T-helper 22 cell (primary cell): Measurements from ENCODE around the gene CARNS1.

Source experiments
- DNase-seq: peaks from one replicate; pipeline ENCODE4 v3.0.0-alpha.2; 2020; ENCODE audit warnings: low read depth

CARNS1 gene

DNA sequence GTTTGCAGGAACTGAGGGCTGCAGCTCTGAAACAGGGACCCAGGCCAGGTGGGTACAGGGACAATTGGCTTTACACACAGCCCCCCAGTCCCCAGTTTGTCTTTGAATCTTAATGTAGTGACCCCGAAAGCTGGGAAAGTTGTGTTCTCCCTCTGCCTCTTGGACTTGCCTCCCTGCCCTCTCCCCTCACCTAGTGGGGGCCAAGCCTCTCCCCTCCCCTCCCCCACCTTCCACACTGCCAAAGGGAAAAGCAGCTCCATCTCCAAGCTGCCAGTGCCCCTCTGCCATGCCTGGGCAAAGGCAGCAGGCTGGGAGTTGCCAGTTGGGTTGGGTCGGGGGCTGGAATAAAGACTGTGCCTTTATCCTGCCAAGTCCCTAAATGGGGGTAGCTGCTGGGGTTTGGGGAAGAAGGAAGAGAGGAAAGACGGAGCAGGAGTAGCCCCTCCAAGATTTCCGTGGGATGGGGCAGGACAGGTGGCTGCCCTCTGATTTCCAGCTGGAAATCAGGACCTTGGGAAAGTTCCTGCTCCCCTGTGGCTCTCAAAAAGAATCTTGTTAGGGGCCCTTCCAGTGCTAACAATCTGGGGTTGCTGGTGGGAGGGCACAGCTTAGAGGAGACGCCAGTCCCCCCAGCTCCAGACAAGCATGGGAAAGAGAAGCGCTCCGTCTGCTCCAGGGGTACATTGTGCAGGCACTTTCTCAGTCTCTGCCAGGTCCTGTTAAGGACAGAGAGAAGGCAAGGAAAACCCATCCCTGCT lies 39.2 kb upstream of the CARNS1 start:
- no peak for DNase-seq

DNA sequence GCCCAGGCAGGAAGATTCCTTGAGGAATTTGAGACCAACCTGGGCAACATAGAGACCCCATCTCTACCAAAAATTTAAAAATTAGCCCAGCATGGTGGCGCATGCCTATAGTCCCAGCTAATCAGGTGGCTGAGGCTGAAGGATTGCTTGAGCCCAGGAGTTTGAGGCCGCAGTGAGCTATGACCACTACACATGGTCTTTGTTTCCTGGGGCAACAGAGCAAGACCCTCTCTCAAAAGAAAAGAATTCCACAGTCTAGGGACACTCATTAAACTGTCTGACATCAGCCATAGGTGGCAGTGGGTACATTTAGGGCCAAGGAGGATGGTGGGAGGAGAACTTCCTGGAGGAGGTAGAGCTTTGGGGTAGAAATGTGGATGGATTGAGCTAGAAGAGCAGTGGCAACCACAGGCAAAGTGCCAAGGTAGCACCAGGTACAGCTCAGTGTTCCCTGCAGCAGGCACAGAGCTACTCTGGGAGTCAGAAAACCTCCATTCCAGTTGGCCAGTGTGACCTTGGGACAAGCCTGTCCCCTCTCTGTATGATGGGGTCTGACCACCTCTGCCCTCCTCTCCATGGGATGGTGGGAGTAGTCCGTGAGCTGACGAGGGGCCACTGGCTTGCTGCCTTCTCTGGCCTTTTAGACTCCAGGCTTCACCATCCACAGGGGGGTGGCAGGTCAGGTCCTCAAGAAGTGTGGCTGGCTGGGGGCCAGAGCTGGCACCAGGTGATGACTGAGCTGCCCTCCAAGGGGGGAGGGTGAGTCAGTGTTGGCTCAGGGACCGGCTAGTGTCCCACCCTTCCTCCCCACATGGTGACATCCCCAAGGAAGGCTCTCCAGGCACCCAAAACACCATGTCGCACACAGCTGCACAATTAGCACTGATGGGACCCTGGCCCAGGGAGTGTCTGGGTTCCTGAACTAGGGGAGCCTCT lies 38.3 kb upstream of the CARNS1 start:
- no peak for DNase-seq

DNA sequence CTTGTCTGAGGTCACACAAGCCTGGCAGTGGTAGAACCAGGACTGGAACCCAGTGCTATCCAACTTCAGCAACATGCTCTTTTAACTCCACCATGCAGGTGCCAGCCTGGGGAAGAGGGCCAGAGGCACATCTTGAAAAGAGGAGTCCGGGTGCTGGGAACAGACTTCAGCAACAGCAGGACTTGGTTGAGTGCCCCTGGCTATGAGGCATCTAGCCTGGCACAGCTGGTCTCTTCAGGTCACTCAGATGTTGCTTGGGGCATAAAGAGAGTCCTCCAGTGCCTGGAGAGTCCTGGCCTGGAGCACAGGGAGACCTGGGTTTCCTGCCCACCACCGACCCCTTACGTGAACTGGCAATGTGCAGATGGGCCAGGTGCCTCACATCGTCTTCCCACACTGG lies 36.9 kb upstream of the CARNS1 start:
- no peak for DNase-seq

- DNase-seq = no peak
These were observed 36.1 kb upstream of the CARNS1 start for GRCh38 chr11:67379061-67380058.

DNA sequence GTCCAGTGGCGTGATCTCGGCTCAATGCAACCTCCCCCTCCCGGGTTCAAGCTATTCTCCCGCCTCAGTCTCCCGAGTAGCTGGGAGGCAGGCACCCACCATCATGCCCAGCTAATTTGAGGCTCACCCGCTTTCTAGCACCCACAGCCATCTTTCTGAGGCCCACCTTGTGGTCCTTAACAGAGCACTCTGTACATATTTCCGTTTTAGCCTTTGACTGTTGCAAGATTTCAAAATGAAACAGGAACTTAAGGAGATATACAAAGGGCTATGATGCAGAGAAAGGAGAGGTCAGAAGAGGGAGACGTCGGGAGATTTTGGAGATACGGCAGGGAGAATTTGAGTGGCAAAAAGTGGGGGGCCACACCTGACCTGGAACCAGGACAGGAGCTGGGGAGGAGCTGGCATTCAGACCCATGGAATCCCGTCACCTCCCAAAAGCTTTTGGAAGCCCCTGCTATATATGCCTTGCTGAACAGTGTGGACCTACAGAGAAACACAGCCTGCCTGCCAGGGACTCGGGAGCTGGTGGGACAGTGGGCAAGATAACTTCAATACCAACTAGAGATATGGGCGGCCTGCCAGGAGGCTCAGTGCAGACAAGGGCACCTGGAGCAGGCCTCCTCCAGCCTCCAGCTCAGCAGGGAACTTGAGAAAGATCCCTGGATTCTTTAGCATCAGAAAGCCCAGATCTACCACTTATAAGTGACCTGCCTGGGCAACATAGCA lies 34.1 kb upstream of the CARNS1 start:
- no peak for DNase-seq

DNA sequence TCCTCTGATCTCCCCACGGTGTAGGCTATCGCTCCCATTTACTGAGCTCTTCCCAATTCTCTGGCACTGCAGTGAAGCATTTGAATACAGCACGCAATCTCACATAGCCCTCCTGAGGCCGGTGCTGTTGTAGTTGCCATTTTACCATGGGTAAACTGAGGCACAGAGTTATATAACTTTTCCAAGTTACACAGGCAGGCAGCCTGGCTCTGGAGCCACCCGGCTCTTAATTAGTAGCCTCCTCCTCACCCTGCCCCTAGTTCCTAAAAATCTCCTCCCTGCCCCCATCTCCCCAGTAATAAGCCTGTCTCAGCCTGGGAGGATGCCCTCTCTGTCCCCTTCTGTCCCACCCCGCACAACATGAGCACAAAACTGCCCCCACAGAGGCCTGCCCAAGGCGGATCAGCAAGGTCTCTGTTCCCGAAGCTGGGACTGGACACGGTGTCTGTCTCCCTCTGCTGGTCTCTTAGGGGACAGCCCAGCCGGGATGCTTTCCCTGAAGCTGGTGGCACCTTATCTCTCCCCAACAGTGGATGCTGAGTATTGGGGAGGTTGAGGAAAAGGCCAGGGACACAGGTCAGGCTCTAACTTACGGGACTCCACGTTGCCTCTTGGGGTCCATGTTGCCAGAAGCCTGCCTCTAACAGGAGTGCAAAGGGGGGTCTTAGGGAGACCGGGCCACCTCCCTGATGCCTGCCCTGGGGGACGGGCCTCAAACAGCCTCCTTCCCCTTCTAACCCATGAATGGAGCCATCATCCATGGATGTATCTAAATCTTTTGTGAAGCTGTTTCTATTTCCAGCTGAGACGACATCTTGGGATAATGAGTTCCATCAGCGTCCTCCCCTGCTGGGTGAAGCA lies 33.0 kb upstream of the CARNS1 start:
- DNase-seq = peak; percentile 64

- no peak for DNase-seq
These were observed 30.6 kb upstream of the CARNS1 start for GRCh38 chr11:67384851-67385366.

DNA sequence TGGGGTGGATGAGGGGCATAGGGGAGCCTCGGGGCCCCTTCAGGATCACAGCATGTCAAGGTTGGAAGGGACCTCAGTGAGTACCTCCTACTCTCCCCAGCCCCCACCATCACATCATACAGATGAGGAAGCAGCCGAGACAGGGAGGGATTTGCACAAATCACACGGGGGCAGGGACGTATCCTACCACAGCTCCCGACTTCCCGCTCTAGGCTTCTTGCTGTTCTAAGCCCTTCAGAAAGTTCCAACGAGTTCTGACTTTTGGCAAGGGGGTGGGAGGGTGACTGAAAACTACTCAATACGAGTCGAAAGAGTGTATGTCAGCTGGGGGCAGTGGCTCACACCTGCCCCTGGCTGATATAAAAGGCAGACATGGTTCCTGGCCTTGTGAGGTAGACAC lies 28.4 kb upstream of the CARNS1 start:
- DNase-seq = no peak

GRCh38 chr11:67387518-67387917 lies 28.0 kb upstream of the CARNS1 start:
- DNase-seq = no peak

DNA sequence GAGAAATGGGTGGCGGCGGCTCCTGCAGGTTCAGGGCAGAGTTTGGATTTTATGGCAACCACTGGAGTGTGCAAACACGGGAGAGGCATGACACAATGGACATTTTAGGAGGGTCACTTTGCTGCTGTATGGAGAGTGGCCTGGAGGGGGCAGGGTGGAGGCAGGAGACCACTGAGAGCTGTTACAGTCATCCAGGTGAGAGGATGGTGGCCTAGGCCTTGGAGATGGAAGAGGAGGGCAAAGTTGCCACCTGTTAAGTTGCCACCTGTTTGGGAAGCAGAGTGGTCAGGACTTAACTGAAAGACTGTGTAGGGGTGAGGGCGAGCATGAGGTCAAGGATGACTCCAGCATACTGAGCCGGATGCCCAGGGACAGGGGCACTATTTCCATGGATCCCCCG lies 26.0 kb upstream of the CARNS1 start:
- DNase-seq = no peak

GRCh38 chr11:67390947-67391303 lies 24.6 kb upstream of the CARNS1 start:
- DNase-seq = no peak

DNA sequence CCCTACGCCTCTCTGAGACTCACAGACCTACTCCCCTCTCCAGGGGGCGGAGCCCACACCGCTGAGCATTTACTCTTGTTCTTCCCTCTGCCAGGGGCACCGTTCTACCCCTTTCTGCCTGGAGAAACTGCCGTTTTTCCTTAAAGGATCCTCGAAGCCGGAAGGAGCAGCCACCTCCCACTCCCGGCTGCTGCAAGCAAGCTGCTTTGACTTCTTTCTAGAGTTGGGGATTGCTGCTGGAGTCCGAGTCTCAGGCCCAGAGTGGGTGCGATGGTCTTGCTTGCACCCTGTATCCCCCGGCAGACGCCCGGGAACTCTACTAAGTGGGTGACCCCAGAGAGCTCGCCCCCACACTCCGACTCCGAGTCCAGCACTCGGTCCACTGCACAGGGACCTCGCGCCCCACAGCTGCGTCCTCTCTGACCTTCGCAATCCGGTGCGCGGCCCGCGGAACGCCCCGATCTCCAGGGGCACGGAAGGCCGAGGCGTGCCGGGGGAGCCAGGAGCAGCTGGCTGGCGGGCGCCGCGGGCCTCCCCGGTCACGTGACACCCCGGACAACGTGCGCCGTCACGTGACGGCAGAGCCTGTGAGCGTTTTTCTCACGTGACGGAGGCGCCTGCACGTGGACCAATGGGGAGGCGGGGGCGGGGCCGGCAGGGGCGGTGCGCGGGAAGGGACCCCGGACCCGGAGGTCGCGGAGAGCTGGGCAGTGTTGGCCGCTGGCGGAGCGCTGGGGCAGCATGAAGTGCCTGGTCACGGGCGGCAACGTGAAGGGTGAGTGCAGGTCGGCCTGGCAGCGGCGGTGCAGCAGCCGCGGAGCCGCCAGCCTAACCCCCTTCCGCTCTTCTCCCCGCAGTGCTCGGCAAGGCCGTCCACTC lies 23.9 kb upstream of the CARNS1 start, which contains the start of gene RAD9A:
Gene RAD9A, plus strand, starts transcription at position 683 of the 879 bp plus-strand sequence. Its CDS starts 59 bp downstream, at position 742.
- peak; percentile 93 for DNase-seq

DNA sequence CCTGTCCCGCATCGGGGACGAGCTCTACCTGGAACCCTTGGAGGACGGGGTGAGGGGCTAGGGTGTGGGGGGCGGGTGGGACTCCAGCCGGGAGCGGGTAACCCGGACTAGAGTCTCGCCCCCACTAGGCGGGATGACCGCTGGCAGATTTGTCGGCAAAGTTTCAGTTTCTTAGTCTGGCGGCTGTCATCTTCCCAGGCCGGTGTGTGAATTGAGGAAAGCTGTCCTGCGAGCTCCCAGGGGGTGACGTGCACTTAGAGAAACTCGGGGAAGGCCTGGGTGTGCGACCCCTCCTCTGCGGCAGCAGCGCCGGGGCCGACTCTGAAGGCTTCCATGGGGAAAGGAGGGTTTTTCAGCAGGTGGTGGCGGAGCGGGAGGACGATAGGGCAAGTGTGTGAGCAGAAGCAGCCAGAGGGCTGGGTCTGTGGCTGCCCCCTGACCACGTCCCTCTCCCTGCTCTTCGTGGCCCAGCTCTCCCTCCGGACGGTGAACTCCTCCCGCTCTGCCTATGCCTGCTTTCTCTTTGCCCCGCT lies 23.2 kb upstream of the CARNS1 start:
- DNase-seq = no peak

DNA sequence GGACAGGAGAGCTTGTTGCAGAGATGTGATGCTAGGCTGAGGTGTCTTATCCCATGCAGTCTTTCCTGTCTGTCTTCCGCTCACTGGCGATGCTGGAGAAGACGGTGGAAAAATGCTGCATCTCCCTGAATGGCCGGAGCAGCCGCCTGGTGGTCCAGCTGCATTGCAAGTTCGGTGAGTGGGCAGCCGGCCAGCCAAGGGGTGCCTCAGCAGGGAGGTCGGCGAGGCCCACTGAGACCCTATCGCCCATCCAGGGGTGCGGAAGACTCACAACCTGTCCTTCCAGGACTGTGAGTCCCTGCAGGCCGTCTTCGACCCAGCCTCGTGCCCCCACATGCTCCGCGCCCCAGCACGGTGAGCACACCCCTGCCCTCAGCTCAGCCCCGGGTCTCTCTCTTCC lies 22.0 kb upstream of the CARNS1 start:
- DNase-seq = no peak

- DNase-seq = no peak
These were observed 21.5 kb upstream of the CARNS1 start for GRCh38 chr11:67393990-67394389.

GRCh38 chr11:67395555-67396258 lies 19.8 kb upstream of the CARNS1 start:
- no peak for DNase-seq

- DNase-seq = no peak
These were observed 19.3 kb upstream of the CARNS1 start for GRCh38 chr11:67396259-67396581.
